SJSA1 (cell line): Measurements from ENCODE around the gene STAM. TPM values are rescaled to one million over a fixed set of nuclear protein-coding genes. Genes with fewer than 3 reads are reported as not detected.

Source experiments
- DNase-seq, 2 experiments: peaks; one replicate each; pipeline ENCODE4 v3.0.0-alpha.2; 2015 to 2020; ENCODE audit warnings: low spot score in 2 of 2, low read depth in 1 of 2
- H3K27ac ChIP-seq: fragments of 250-450 bp; sonication (Bioruptor Pico); 2 replicates; pipeline ENCODE4 v1.5.1; 2020; ENCODE audit warnings: mild to moderate bottlenecking, moderate library complexity
- H3K27me3 ChIP-seq: fragments of 250-450 bp; sonication (Bioruptor Pico); replicated peaks from 2 replicates; pipeline ENCODE4 v1.5.1; 2020; ENCODE audit warnings: mild to moderate bottlenecking, moderate library complexity
- H3K36me3 ChIP-seq: fragments of 250-450 bp; sonication (Bioruptor Pico); 2 replicates; pipeline ENCODE4 v1.5.1; 2020; ENCODE audit warnings: mild to moderate bottlenecking
- H3K4me1 ChIP-seq: fragments of 250-450 bp; sonication (Bioruptor Pico); replicated peaks from 2 replicates; pipeline ENCODE4 v1.6.1; 2021; ENCODE audit warnings: mild to moderate bottlenecking
- H3K4me3 ChIP-seq: fragments of 250-450 bp; sonication (Bioruptor Pico); 2 replicates; pipeline ENCODE4 v1.5.1; 2020; ENCODE audit warnings: mild to moderate bottlenecking
- H3K9me3 ChIP-seq: fragments of 250-450 bp; sonication (Bioruptor Pico); replicated peaks from 2 replicates; pipeline ENCODE4 v1.5.1; 2020; ENCODE audit warnings: mild to moderate bottlenecking
- total RNA-seq: library from RNA; depleted of rRNA; stranded (reverse); fragments of >200 nt; shearing (Covaris generic); gene quantifications from 2 replicates; pipeline ENCODE4 v1.2.3, GENCODE V29; 2014

Gene STAM
- total RNA-seq, 1 experiment from 2014 or later: 33.8 TPM

- no peak for DNase-seq
- H3K27ac ChIP-seq: peak overlapping the region; percentile 44; the same call in 1 of the 2 replicates
- H3K27me3 ChIP-seq: no peaks in the 10 kb centered on the region
Measured at GRCh38 chr10:17674566-17674965, 30.6 kb downstream of the STAM start.

GRCh38 chr10:17675638-17676037 lies 31.7 kb downstream of the STAM start:
- peaks cover 40% of the 10 kb centered on the region for H3K4me1 ChIP-seq
- H3K27me3 ChIP-seq: no peaks in the 10 kb centered on the region
- no peak for DNase-seq
- H3K9me3 ChIP-seq: no peaks in the 10 kb centered on the region
- H3K36me3 ChIP-seq: no peaks in the 10 kb centered on the region
- H3K4me3 ChIP-seq: no peak overlapping the region
- no peak overlapping the region for H3K27ac ChIP-seq

More at GRCh38 chr10:17674566-17674965, 30.6 kb downstream of the STAM start:
- H3K9me3 ChIP-seq: no peaks in the 10 kb centered on the region
- no peak overlapping the region for H3K4me3 ChIP-seq
- H3K4me1 ChIP-seq: peaks cover 44% of the 10 kb centered on the region
- no peaks in the 10 kb centered on the region for H3K36me3 ChIP-seq

- H3K36me3 ChIP-seq: no peaks in the 10 kb centered on the region
- peaks cover 30% of the 10 kb centered on the region for H3K4me1 ChIP-seq
- no peak overlapping the region for H3K27ac ChIP-seq
- no peak overlapping the region for H3K4me3 ChIP-seq
- no peaks in the 10 kb centered on the region for H3K27me3 ChIP-seq
- no peaks in the 10 kb centered on the region for H3K9me3 ChIP-seq
- DNase-seq: no peak
Measured at GRCh38 chr10:17676919-17677318, 33.0 kb downstream of the STAM start.

- no peak overlapping the region for H3K4me3 ChIP-seq
- peaks cover 8% of the 10 kb centered on the region; the same call in 1 of the 2 replicates for H3K36me3 ChIP-seq
- no peaks in the 10 kb centered on the region for H3K4me1 ChIP-seq
- H3K27ac ChIP-seq: no peak overlapping the region
- H3K9me3 ChIP-seq: no peaks in the 10 kb centered on the region
- H3K27me3 ChIP-seq: no peaks in the 10 kb centered on the region
- DNase-seq: no peak
Measured at GRCh38 chr10:17682236-17682946, 38.4 kb downstream of the STAM start.

- no peaks in the 10 kb centered on the region for H3K27me3 ChIP-seq
- no peak overlapping the region for H3K4me3 ChIP-seq
- H3K4me1 ChIP-seq: no peaks in the 10 kb centered on the region
- peaks cover 8% of the 10 kb centered on the region; the same call in 1 of the 2 replicates for H3K36me3 ChIP-seq
- no peak overlapping the region for H3K27ac ChIP-seq
- DNase-seq: no peak
- no peaks in the 10 kb centered on the region for H3K9me3 ChIP-seq
Measured at GRCh38 chr10:17683541-17683940, 39.6 kb downstream of the STAM start.

GRCh38 chr10:17684537-17684936 lies 40.6 kb downstream of the STAM start:
- Histone ChIP-seq H3K27ac (peak overlapping the region; percentile 8; the same call in 1 of the 2 replicates), H3K4me1 (no peaks in the 10 kb centered on the region), H3K27me3 (no peaks in the 10 kb centered on the region), H3K36me3 (peaks cover 17% of the 10 kb centered on the region; the same call in 1 of the 2 replicates), H3K4me3 (no peak overlapping the region), H3K9me3 (no peaks in the 10 kb centered on the region)
- DNase-seq: no peak

- H3K36me3 ChIP-seq: peaks cover 17% of the 10 kb centered on the region; the same call in 1 of the 2 replicates
- no peaks in the 10 kb centered on the region for H3K9me3 ChIP-seq
- no peak overlapping the region for H3K27ac ChIP-seq
- no peak for DNase-seq
- no peak overlapping the region for H3K4me3 ChIP-seq
- H3K27me3 ChIP-seq: no peaks in the 10 kb centered on the region
- no peaks in the 10 kb centered on the region for H3K4me1 ChIP-seq
Measured at GRCh38 chr10:17685233-17685840, 41.4 kb downstream of the STAM start.

GRCh38 chr10:17687117-17687831 lies 43.3 kb downstream of the STAM start:
- Histone ChIP-seq H3K36me3 (peaks cover 26% of the 10 kb centered on the region), H3K27ac (no peak overlapping the region), H3K9me3 (no peaks in the 10 kb centered on the region), H3K4me1 (no peaks in the 10 kb centered on the region), H3K27me3 (no peaks in the 10 kb centered on the region), H3K4me3 (no peak overlapping the region)
- no peak for DNase-seq

GRCh38 chr10:17689137-17689536 lies 45.2 kb downstream of the STAM start:
- H3K9me3 ChIP-seq: no peaks in the 10 kb centered on the region
- H3K27ac ChIP-seq: no peak overlapping the region
- no peak for DNase-seq
- peaks cover 32% of the 10 kb centered on the region for H3K36me3 ChIP-seq
- H3K4me1 ChIP-seq: no peaks in the 10 kb centered on the region
- no peak overlapping the region for H3K4me3 ChIP-seq
- H3K27me3 ChIP-seq: no peaks in the 10 kb centered on the region

GRCh38 chr10:17693009-17693408 lies 49.1 kb downstream of the STAM start:
- Histone ChIP-seq H3K27me3 (no peaks in the 10 kb centered on the region), H3K27ac (no peak overlapping the region)

GRCh38 chr10:17698696-17699095 lies 54.7 kb downstream of the STAM start:
- Histone ChIP-seq H3K27ac (no peak overlapping the region), H3K4me3 (no peak overlapping the region)

More at GRCh38 chr10:17693009-17693408, 49.1 kb downstream of the STAM start:
- DNase-seq: no peak
- no peaks in the 10 kb centered on the region for H3K9me3 ChIP-seq
- peaks cover 46% of the 10 kb centered on the region for H3K36me3 ChIP-seq
- no peaks in the 10 kb centered on the region for H3K4me1 ChIP-seq
- H3K4me3 ChIP-seq: no peak overlapping the region

GRCh38 chr10:17701301-17701700 lies 57.4 kb downstream of the STAM start:
- Histone ChIP-seq H3K4me1 (no peaks in the 10 kb centered on the region), H3K36me3 (peaks cover 38% of the 10 kb centered on the region), H3K4me3 (no peak overlapping the region), H3K27ac (no peak overlapping the region), H3K9me3 (no peaks in the 10 kb centered on the region), H3K27me3 (no peaks in the 10 kb centered on the region)
- DNase-seq: no peak

More at GRCh38 chr10:17698696-17699095, 54.7 kb downstream of the STAM start:
- Histone ChIP-seq H3K36me3 (peaks cover 31% of the 10 kb centered on the region), H3K9me3 (no peaks in the 10 kb centered on the region), H3K27me3 (no peaks in the 10 kb centered on the region), H3K4me1 (no peaks in the 10 kb centered on the region)
- no peak for DNase-seq

- Histone ChIP-seq H3K4me3 (no peak overlapping the region), H3K27ac (no peak overlapping the region), H3K36me3 (peaks cover 44% of the 10 kb centered on the region), H3K27me3 (no peaks in the 10 kb centered on the region), H3K4me1 (no peaks in the 10 kb centered on the region), H3K9me3 (no peaks in the 10 kb centered on the region)
- no peak for DNase-seq
Measured at GRCh38 chr10:17703706-17704105, 59.8 kb downstream of the STAM start.

- no peaks in the 10 kb centered on the region for H3K4me1 ChIP-seq
- no peaks in the 10 kb centered on the region for H3K27me3 ChIP-seq
- peaks cover 55% of the 10 kb centered on the region for H3K36me3 ChIP-seq
- DNase-seq: no peak
- no peak overlapping the region for H3K4me3 ChIP-seq
- H3K9me3 ChIP-seq: no peaks in the 10 kb centered on the region
- H3K27ac ChIP-seq: no peak overlapping the region
Measured at GRCh38 chr10:17708821-17709220, 64.9 kb downstream of the STAM start.
